ENCODE measurements around the gene MLH1.

GRCh38 chr3:37031096-37031682 lies 37.9 kb downstream of the MLH1 start:
- TF ChIP-seq, protein P1, sequence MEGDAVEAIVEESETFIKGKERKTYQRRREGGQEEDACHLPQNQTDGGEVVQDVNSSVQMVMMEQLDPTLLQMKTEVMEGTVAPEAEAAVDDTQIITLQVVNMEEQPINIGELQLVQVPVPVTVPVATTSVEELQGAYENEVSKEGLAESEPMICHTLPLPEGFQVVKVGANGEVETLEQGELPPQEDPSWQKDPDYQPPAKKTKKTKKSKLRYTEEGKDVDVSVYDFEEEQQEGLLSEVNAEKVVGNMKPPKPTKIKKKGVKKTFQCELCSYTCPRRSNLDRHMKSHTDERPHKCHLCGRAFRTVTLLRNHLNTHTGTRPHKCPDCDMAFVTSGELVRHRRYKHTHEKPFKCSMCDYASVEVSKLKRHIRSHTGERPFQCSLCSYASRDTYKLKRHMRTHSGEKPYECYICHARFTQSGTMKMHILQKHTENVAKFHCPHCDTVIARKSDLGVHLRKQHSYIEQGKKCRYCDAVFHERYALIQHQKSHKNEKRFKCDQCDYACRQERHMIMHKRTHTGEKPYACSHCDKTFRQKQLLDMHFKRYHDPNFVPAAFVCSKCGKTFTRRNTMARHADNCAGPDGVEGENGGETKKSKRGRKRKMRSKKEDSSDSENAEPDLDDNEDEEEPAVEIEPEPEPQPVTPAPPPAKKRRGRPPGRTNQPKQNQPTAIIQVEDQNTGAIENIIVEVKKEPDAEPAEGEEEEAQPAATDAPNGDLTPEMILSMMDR (conservative IDR thresholded peaks at IDR 0.05 in 1 of 2, IDR thresholded peaks at IDR 0.05 in 1 of 2; ENCODE audit: low read depth in 1 of 2, low read length in 2 of 2) = no peak
- TF ChIP-seq EZH2 (IDR thresholded peaks at IDR 0.05; ENCODE audit: low read length, missing control alignments) = no peak

Measured in fibroblast of lung (primary cell).